ENCODE measurements around the gene KRT5. TPM values are rescaled to one million over a fixed set of nuclear protein-coding genes. Genes with fewer than 3 reads are reported as not detected.

KRT5 gene
- total and polyA plus RNA-seq, 2 experiments from 2014 or later = not detected

- peaks cover 44% of the 10 kb centered on the region for H3F3A ChIP-seq (ENCODE audit: insufficient read depth)
- H3K4me2 ChIP-seq (ENCODE audit: unreplicated experiment) = peak overlapping the region; percentile 80
- H3K9me2 ChIP-seq (ENCODE audit: insufficient read depth) = no peaks in the 10 kb centered on the region
- H3K27me3 ChIP-seq (replicated peaks; ENCODE audit: insufficient read depth) = peaks cover 11% of the 10 kb centered on the region
- H3K4me1 ChIP-seq (ENCODE audit: insufficient read depth) = peaks cover 62% of the 10 kb centered on the region
- no peaks in the 10 kb centered on the region for H4K20me1 ChIP-seq (ENCODE audit: insufficient read depth)
- 97 to 100% methylated on average over 2 of the region's 2 CpGs for whole genome bisulfite sequencing, 2 experiments (ENCODE audit: low coverage in 1 of 2, low lambda C conversion rate in 2 of 2, missing lambda C conversion rate in 2 of 2)
- H3K9ac ChIP-seq = peak overlapping the region; percentile 73
- no peak overlapping the region for H2AFZ ChIP-seq
- TF ChIP-seq EZH2 (IDR thresholded peaks at IDR 0.05; ENCODE audit: insufficient read depth, poor library complexity, severe bottlenecking) (no peak), EZH2phosphoT487 (IDR thresholded peaks at IDR 0.05; ENCODE audit: insufficient read depth, low read depth) (no peak)
- no peaks in the 10 kb centered on the region for H3K9me3 ChIP-seq (ENCODE audit: low read depth)
- H3K27ac ChIP-seq = peak overlapping the region; percentile 93
- no peaks in the 10 kb centered on the region for H3K79me2 ChIP-seq (ENCODE audit: insufficient read depth)
- no peaks in the 10 kb centered on the region for H3K36me3 ChIP-seq (ENCODE audit: low read depth)
- in situ Hi-C loops (cut with MboI) = no loop called here
- no peak for DNase-seq
- peak overlapping the region; percentile 27; the same call in 1 of the 2 replicates for H3K4me3 ChIP-seq
Observed at GRCh38 chr12:52496054-52496453, 24.1 kb downstream of the KRT5 start.

- peaks cover 58% of the 10 kb centered on the region for H3K4me1 ChIP-seq (ENCODE audit: insufficient read depth)
- no peaks in the 10 kb centered on the region for H4K20me1 ChIP-seq (ENCODE audit: insufficient read depth)
- H3K9ac ChIP-seq = peak overlapping the region; percentile 73; the same call in 1 of the 2 replicates
Observed at GRCh38 chr12:52495389-52495788, 24.8 kb downstream of the KRT5 start.

GRCh38 chr12:52494518-52494917 is 25.7 kb downstream of the KRT5 start:
- Histone ChIP-seq H3K4me2 (ENCODE audit: unreplicated experiment) (peak overlapping the region; percentile 80), H3K9me3 (ENCODE audit: low read depth) (no peaks in the 10 kb centered on the region), H3K36me3 (ENCODE audit: low read depth) (no peaks in the 10 kb centered on the region), H3F3A (ENCODE audit: insufficient read depth) (peaks cover 33% of the 10 kb centered on the region), H3K27ac (peak overlapping the region; percentile 93), H3K9me2 (ENCODE audit: insufficient read depth) (no peaks in the 10 kb centered on the region), H3K27me3 (replicated peaks; ENCODE audit: insufficient read depth) (peaks cover 11% of the 10 kb centered on the region), H4K20me1 (ENCODE audit: insufficient read depth) (no peaks in the 10 kb centered on the region), H2AFZ (no peak overlapping the region), H3K4me1 (ENCODE audit: insufficient read depth) (peaks cover 49% of the 10 kb centered on the region), H3K4me3 (no peak overlapping the region), H3K9ac (peak overlapping the region; percentile 73), H3K79me2 (ENCODE audit: insufficient read depth) (no peaks in the 10 kb centered on the region)
- 2 to 5% methylated on average over 4 of the region's 4 CpGs for WGBS, 2 experiments (ENCODE audit: low coverage in 1 of 2, low lambda C conversion rate in 2 of 2, missing lambda C conversion rate in 2 of 2)
- DNase-seq = peak; percentile 82
- in situ Hi-C loops (cut with MboI) = no loop called here
- TF ChIP-seq EZH2 (IDR thresholded peaks at IDR 0.05; ENCODE audit: insufficient read depth, poor library complexity, severe bottlenecking) (no peak), EZH2phosphoT487 (IDR thresholded peaks at IDR 0.05; ENCODE audit: insufficient read depth, low read depth) (no peak)

More at GRCh38 chr12:52495389-52495788, 24.8 kb downstream of the KRT5 start:
- peaks cover 42% of the 10 kb centered on the region for H3F3A ChIP-seq (ENCODE audit: insufficient read depth)
- DNase-seq = peak; percentile 34
- TF ChIP-seq EZH2phosphoT487 (IDR thresholded peaks at IDR 0.05; ENCODE audit: insufficient read depth, low read depth) (no peak), EZH2 (IDR thresholded peaks at IDR 0.05; ENCODE audit: insufficient read depth, poor library complexity, severe bottlenecking) (no peak)
- WGBS, 2 experiments (ENCODE audit: low coverage in 1 of 2, low lambda C conversion rate in 2 of 2, missing lambda C conversion rate in 2 of 2) = 67 to 69% methylated on average over 3 of the region's 3 CpGs
- peak overlapping the region; percentile 80 for H3K4me2 ChIP-seq (ENCODE audit: unreplicated experiment)
- no peaks in the 10 kb centered on the region for H3K79me2 ChIP-seq (ENCODE audit: insufficient read depth)
- no peaks in the 10 kb centered on the region for H3K9me2 ChIP-seq (ENCODE audit: insufficient read depth)
- no peak overlapping the region for H3K4me3 ChIP-seq
- H3K27me3 ChIP-seq (replicated peaks; ENCODE audit: insufficient read depth) = peaks cover 11% of the 10 kb centered on the region
- H3K9me3 ChIP-seq (ENCODE audit: low read depth) = no peaks in the 10 kb centered on the region
- H2AFZ ChIP-seq = no peak overlapping the region
- in situ Hi-C loops (cut with MboI) = no loop called here
- H3K36me3 ChIP-seq (ENCODE audit: low read depth) = no peaks in the 10 kb centered on the region
- peak overlapping the region; percentile 93 for H3K27ac ChIP-seq

GRCh38 chr12:52494100-52494499 is 26.1 kb downstream of the KRT5 start:
- H4K20me1 ChIP-seq (ENCODE audit: insufficient read depth) = no peaks in the 10 kb centered on the region
- in situ Hi-C loops (cut with MboI) = no loop called here
- H3K9ac ChIP-seq = peak overlapping the region; percentile 28
- no peaks in the 10 kb centered on the region for H3K36me3 ChIP-seq (ENCODE audit: low read depth)
- H3K9me3 ChIP-seq (ENCODE audit: low read depth) = no peaks in the 10 kb centered on the region
- TF ChIP-seq EZH2 (IDR thresholded peaks at IDR 0.05; ENCODE audit: insufficient read depth, poor library complexity, severe bottlenecking) (no peak), EZH2phosphoT487 (IDR thresholded peaks at IDR 0.05; ENCODE audit: insufficient read depth, low read depth) (no peak)
- no peaks in the 10 kb centered on the region for H3K79me2 ChIP-seq (ENCODE audit: insufficient read depth)
- H3K27me3 ChIP-seq (replicated peaks; ENCODE audit: insufficient read depth) = peaks cover 11% of the 10 kb centered on the region
- DNase-seq = peak; percentile 38
- peaks cover 45% of the 10 kb centered on the region for H3K4me1 ChIP-seq (ENCODE audit: insufficient read depth)
- no peak overlapping the region for H2AFZ ChIP-seq
- peak overlapping the region; percentile 93 for H3K27ac ChIP-seq
- peak overlapping the region; percentile 80 for H3K4me2 ChIP-seq (ENCODE audit: unreplicated experiment)
- H3K4me3 ChIP-seq = no peak overlapping the region
- 40 to 52% methylated on average over 1 of the region's 1 CpG for WGBS, 2 experiments (ENCODE audit: low coverage in 1 of 2, low lambda C conversion rate in 2 of 2, missing lambda C conversion rate in 2 of 2)
- peaks cover 30% of the 10 kb centered on the region for H3F3A ChIP-seq (ENCODE audit: insufficient read depth)
- H3K9me2 ChIP-seq (ENCODE audit: insufficient read depth) = no peaks in the 10 kb centered on the region

All from GM23248 (cell line).